Measurements from ENCODE around the gene OPTN.
A peak's percentile ranks its signal among the peaks of the same experiment; 100 is the strongest.
"Not testable (repeated sequence)": the region's sequence is repeated elsewhere in the genome, so short reads cannot be mapped to it uniquely, and the experiment has no call there.

The OPTN gene

GRCh38 chr10:13099666-13100348, at the start of gene OPTN:
Gene OPTN, plus strand, starts transcription at chr10:13100163. Its CDS starts 8,960 bp downstream, at chr10:13109123.
- peak within 1 kb of the TSS; percentile 69 to 96 (median 93) for H3K9ac ChIP-seq (ENCODE audit: low read length in 5 of 5)
- peak within 1 kb of the TSS; percentile 79 to 96 (median 90) for H3K4me3 ChIP-seq (ENCODE audit: low read depth in 1 of 5, low read length in 5 of 5)
- H3K4me1 ChIP-seq (ENCODE audit: control insufficient read depth in 5 of 5, insufficient read depth in 5 of 5, low read length in 5 of 5): peaks cover 2 to 37% (median 36%) of the 10 kb centered on the region in 5 donors
- H3K27ac ChIP-seq (ENCODE audit: low read depth, low read length): peak within 1 kb of the TSS; percentile 93
- H3K36me3 ChIP-seq (ENCODE audit: control insufficient read depth in 5 of 5, insufficient read depth in 5 of 5, low read length in 5 of 5): peaks cover 0 to 4% (median 3%) of the 10 kb centered on the region in 5 donors
- no peaks in the 10 kb centered on the region for H3K9me3 ChIP-seq (ENCODE audit: control insufficient read depth in 5 of 5, low read length in 5 of 5)
- no peaks in the 10 kb centered on the region for H3K27me3 ChIP-seq (ENCODE audit: control insufficient read depth in 5 of 5, insufficient read depth in 4 of 5, low read length in 5 of 5)

GRCh38 chr10:13051126-13051694, 48.8 kb upstream of the OPTN start:
- Histone ChIP-seq H3K4me1 (ENCODE audit: control insufficient read depth in 5 of 5, insufficient read depth in 5 of 5, low read length in 5 of 5) (peaks cover 0 to 13% (median 0%) of the 10 kb centered on the region in 5 donors), H3K9me3 (ENCODE audit: control insufficient read depth in 5 of 5, low read length in 5 of 5) (no peaks in the 10 kb centered on the region), H3K27ac (ENCODE audit: low read depth, low read length) (no peak overlapping the region), H3K36me3 (ENCODE audit: control insufficient read depth in 5 of 5, insufficient read depth in 5 of 5, low read length in 5 of 5) (no peaks in the 10 kb centered on the region), H3K9ac (ENCODE audit: low read length in 5 of 5) (no peak overlapping the region), H3K4me3 (ENCODE audit: low read depth in 1 of 5, low read length in 5 of 5) (no peak overlapping the region), H3K27me3 (ENCODE audit: control insufficient read depth in 5 of 5, insufficient read depth in 4 of 5, low read length in 5 of 5) (no peaks in the 10 kb centered on the region)

- not testable (repeated sequence) for H3K27me3 ChIP-seq (ENCODE audit: control insufficient read depth in 5 of 5, insufficient read depth in 4 of 5, low read length in 5 of 5); H3K9me3 ChIP-seq (ENCODE audit: control insufficient read depth in 5 of 5, low read length in 5 of 5); H3K36me3 ChIP-seq (ENCODE audit: control insufficient read depth in 5 of 5, insufficient read depth in 5 of 5, low read length in 5 of 5); H3K9ac ChIP-seq (ENCODE audit: low read length in 5 of 5); H3K4me3 ChIP-seq (ENCODE audit: low read depth in 1 of 5, low read length in 5 of 5); H3K27ac ChIP-seq (ENCODE audit: low read depth, low read length)
- H3K4me1 ChIP-seq (ENCODE audit: control insufficient read depth in 5 of 5, insufficient read depth in 5 of 5, low read length in 5 of 5): peaks cover 0 to 10% (median 0%) of the 10 kb centered on the region in 5 donors
These were observed 46.8 kb upstream of the OPTN start for GRCh38 chr10:13053208-13053607.

- H3K9me3 ChIP-seq (ENCODE audit: control insufficient read depth in 5 of 5, low read length in 5 of 5): no peaks in the 10 kb centered on the region
- no peak overlapping the region for H3K4me3 ChIP-seq (ENCODE audit: low read depth in 1 of 5, low read length in 5 of 5)
- H3K9ac ChIP-seq (ENCODE audit: low read length in 5 of 5): no peak overlapping the region
- no peak overlapping the region for H3K27ac ChIP-seq (ENCODE audit: low read depth, low read length)
- no peaks in the 10 kb centered on the region for H3K27me3 ChIP-seq (ENCODE audit: control insufficient read depth in 5 of 5, insufficient read depth in 4 of 5, low read length in 5 of 5)
- no peaks in the 10 kb centered on the region for H3K36me3 ChIP-seq (ENCODE audit: control insufficient read depth in 5 of 5, insufficient read depth in 5 of 5, low read length in 5 of 5)
- peaks cover 0 to 10% (median 0%) of the 10 kb centered on the region in 5 donors for H3K4me1 ChIP-seq (ENCODE audit: control insufficient read depth in 5 of 5, insufficient read depth in 5 of 5, low read length in 5 of 5)
These were observed 46.0 kb upstream of the OPTN start for GRCh38 chr10:13053794-13054462.

- H3K9me3 ChIP-seq (ENCODE audit: control insufficient read depth in 5 of 5, low read length in 5 of 5): no peaks in the 10 kb centered on the region
- H3K4me3 ChIP-seq (ENCODE audit: low read depth in 1 of 5, low read length in 5 of 5): no peak overlapping the region
- no peaks in the 10 kb centered on the region for H3K36me3 ChIP-seq (ENCODE audit: control insufficient read depth in 5 of 5, insufficient read depth in 5 of 5, low read length in 5 of 5)
- H3K4me1 ChIP-seq (ENCODE audit: control insufficient read depth in 5 of 5, insufficient read depth in 5 of 5, low read length in 5 of 5): peaks cover 0 to 3% (median 0%) of the 10 kb centered on the region in 5 donors
- H3K27me3 ChIP-seq (ENCODE audit: control insufficient read depth in 5 of 5, insufficient read depth in 4 of 5, low read length in 5 of 5): no peaks in the 10 kb centered on the region
- no peak overlapping the region for H3K27ac ChIP-seq (ENCODE audit: low read depth, low read length)
- H3K9ac ChIP-seq (ENCODE audit: low read length in 5 of 5): no peak overlapping the region
These were observed 45.1 kb upstream of the OPTN start for GRCh38 chr10:13054844-13055243.

- Histone ChIP-seq H3K9me3 (ENCODE audit: control insufficient read depth in 5 of 5, low read length in 5 of 5) (no peaks in the 10 kb centered on the region), H3K4me3 (ENCODE audit: low read depth in 1 of 5, low read length in 5 of 5) (no peak overlapping the region), H3K4me1 (ENCODE audit: control insufficient read depth in 5 of 5, insufficient read depth in 5 of 5, low read length in 5 of 5) (no peaks in the 10 kb centered on the region), H3K36me3 (ENCODE audit: control insufficient read depth in 5 of 5, insufficient read depth in 5 of 5, low read length in 5 of 5) (no peaks in the 10 kb centered on the region), H3K27me3 (ENCODE audit: control insufficient read depth in 5 of 5, insufficient read depth in 4 of 5, low read length in 5 of 5) (no peaks in the 10 kb centered on the region), H3K9ac (ENCODE audit: low read length in 5 of 5) (no peak overlapping the region), H3K27ac (ENCODE audit: low read depth, low read length) (no peak overlapping the region)
These were observed 43.4 kb upstream of the OPTN start for GRCh38 chr10:13056456-13057077.

- Histone ChIP-seq H3K27me3 (ENCODE audit: control insufficient read depth in 5 of 5, insufficient read depth in 4 of 5, low read length in 5 of 5) (no peaks in the 10 kb centered on the region), H3K9me3 (ENCODE audit: control insufficient read depth in 5 of 5, low read length in 5 of 5) (no peaks in the 10 kb centered on the region), H3K36me3 (ENCODE audit: control insufficient read depth in 5 of 5, insufficient read depth in 5 of 5, low read length in 5 of 5) (no peaks in the 10 kb centered on the region), H3K27ac (ENCODE audit: low read depth, low read length) (no peak overlapping the region), H3K9ac (ENCODE audit: low read length in 5 of 5) (no peak overlapping the region), H3K4me3 (ENCODE audit: low read depth in 1 of 5, low read length in 5 of 5) (no peak overlapping the region), H3K4me1 (ENCODE audit: control insufficient read depth in 5 of 5, insufficient read depth in 5 of 5, low read length in 5 of 5) (no peaks in the 10 kb centered on the region)
These were observed 37.2 kb upstream of the OPTN start for GRCh38 chr10:13062803-13063202.

- Histone ChIP-seq H3K9ac (ENCODE audit: low read length in 5 of 5) (no peak overlapping the region), H3K4me3 (ENCODE audit: low read depth in 1 of 5, low read length in 5 of 5) (no peak overlapping the region), H3K27ac (ENCODE audit: low read depth, low read length) (no peak overlapping the region), H3K9me3 (ENCODE audit: control insufficient read depth in 5 of 5, low read length in 5 of 5) (no peaks in the 10 kb centered on the region), H3K4me1 (ENCODE audit: control insufficient read depth in 5 of 5, insufficient read depth in 5 of 5, low read length in 5 of 5) (no peaks in the 10 kb centered on the region), H3K36me3 (ENCODE audit: control insufficient read depth in 5 of 5, insufficient read depth in 5 of 5, low read length in 5 of 5) (no peaks in the 10 kb centered on the region), H3K27me3 (ENCODE audit: control insufficient read depth in 5 of 5, insufficient read depth in 4 of 5, low read length in 5 of 5) (no peaks in the 10 kb centered on the region)
These were observed 33.4 kb upstream of the OPTN start for GRCh38 chr10:13066527-13066926.

- H3K36me3 ChIP-seq (ENCODE audit: control insufficient read depth in 5 of 5, insufficient read depth in 5 of 5, low read length in 5 of 5): no peaks in the 10 kb centered on the region
- H3K9me3 ChIP-seq (ENCODE audit: control insufficient read depth in 5 of 5, low read length in 5 of 5): no peaks in the 10 kb centered on the region
- H3K27me3 ChIP-seq (ENCODE audit: control insufficient read depth in 5 of 5, insufficient read depth in 4 of 5, low read length in 5 of 5): no peaks in the 10 kb centered on the region
- H3K27ac ChIP-seq (ENCODE audit: low read depth, low read length): no peak overlapping the region
- no peak overlapping the region for H3K4me3 ChIP-seq (ENCODE audit: low read depth in 1 of 5, low read length in 5 of 5)
- no peak overlapping the region for H3K9ac ChIP-seq (ENCODE audit: low read length in 5 of 5)
- H3K4me1 ChIP-seq (ENCODE audit: control insufficient read depth in 5 of 5, insufficient read depth in 5 of 5, low read length in 5 of 5): no peaks in the 10 kb centered on the region
These were observed 32.5 kb upstream of the OPTN start for GRCh38 chr10:13067431-13067830.

GRCh38 chr10:13068071-13068470, 31.9 kb upstream of the OPTN start:
- no peaks in the 10 kb centered on the region for H3K4me1 ChIP-seq (ENCODE audit: control insufficient read depth in 5 of 5, insufficient read depth in 5 of 5, low read length in 5 of 5)

More at GRCh38 chr10:13068071-13068470, 31.9 kb upstream of the OPTN start:
- no peak overlapping the region for H3K9ac ChIP-seq (ENCODE audit: low read length in 5 of 5)
- no peaks in the 10 kb centered on the region for H3K9me3 ChIP-seq (ENCODE audit: control insufficient read depth in 5 of 5, low read length in 5 of 5)
- no peak overlapping the region for H3K27ac ChIP-seq (ENCODE audit: low read depth, low read length)
- no peaks in the 10 kb centered on the region for H3K36me3 ChIP-seq (ENCODE audit: control insufficient read depth in 5 of 5, insufficient read depth in 5 of 5, low read length in 5 of 5)
- no peak overlapping the region for H3K4me3 ChIP-seq (ENCODE audit: low read depth in 1 of 5, low read length in 5 of 5)
- no peaks in the 10 kb centered on the region for H3K27me3 ChIP-seq (ENCODE audit: control insufficient read depth in 5 of 5, insufficient read depth in 4 of 5, low read length in 5 of 5)

Data from subcutaneous abdominal adipose tissue (tissue), 5 donors.